GM21529 (cell line): Measurements from ENCODE around the gene CETP.
"Not testable (repeated sequence)": the region's sequence is repeated elsewhere in the genome, so short reads cannot be mapped to it uniquely, and the experiment has no call there.

Experiments used
- ATAC-seq: cut with Tn5 transposase; IDR thresholded peaks from one replicate; pipeline ENCODE4 v1.9.1; 2021; ENCODE audit not compliant: unreplicated experiment

The CETP gene

DNA sequence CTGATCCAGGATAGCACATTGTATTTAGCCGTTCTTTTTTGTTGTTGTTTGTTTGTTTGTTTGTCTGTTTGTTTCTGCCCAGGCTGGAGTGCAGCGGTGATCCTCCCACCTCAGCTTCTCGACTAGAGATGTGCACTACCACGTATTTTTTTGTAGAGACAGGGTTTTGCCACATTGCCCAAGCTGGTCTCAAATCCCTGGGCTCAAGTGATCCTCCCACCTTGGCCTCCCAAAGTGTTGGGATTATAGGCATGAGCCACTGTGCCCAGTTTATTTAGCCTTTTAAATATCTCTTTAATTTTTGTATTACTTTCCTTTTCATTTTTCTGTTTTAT, 18.4 kb downstream of the CETP start:
- no peak for ATAC-seq

DNA sequence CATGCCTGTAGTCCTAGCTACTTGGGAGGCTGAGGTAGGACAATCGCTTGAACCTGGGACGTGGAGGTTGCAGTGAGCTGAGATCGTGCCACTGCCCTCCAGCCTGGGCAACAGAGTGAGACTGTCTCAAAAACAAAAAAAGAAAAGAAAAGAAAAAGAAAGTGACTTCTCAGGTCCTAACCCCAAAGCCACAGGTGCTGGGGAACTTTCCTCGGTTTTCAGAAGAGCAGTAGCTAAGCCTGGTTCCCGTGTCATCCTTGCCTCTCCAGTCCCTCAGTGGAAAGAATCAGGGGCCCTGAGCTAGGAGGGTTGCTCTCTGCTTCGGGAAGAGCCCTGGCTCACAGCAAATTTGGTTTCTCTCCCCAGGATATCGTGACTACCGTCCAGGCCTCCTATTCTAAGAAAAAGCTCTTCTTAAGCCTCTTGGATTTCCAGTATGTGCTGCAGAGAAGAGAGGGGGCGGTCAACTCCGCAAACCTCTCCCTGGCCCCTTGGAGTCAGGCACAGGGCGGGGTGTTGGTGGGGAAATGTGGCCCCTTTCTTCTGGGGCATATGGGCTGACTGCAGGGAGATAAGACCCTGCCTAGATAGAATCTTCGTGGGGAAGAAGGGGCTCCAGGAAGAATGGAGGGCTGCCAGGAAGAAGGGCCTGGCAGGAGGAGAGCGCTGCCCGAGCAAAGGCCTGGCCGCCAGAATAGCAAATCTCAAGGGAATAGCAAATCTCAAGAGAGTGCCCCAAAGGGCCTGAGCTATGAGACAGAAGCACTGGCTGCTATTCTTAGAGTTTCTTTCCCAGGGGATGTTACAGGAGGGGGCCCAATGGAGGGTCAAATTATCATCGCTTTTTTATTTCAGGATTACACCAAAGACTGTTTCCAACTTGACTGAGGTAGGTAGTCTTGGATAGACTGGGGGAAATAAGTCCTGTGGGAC, 19.3 kb downstream of the CETP start:
- ATAC-seq: peak; percentile 47

DNA sequence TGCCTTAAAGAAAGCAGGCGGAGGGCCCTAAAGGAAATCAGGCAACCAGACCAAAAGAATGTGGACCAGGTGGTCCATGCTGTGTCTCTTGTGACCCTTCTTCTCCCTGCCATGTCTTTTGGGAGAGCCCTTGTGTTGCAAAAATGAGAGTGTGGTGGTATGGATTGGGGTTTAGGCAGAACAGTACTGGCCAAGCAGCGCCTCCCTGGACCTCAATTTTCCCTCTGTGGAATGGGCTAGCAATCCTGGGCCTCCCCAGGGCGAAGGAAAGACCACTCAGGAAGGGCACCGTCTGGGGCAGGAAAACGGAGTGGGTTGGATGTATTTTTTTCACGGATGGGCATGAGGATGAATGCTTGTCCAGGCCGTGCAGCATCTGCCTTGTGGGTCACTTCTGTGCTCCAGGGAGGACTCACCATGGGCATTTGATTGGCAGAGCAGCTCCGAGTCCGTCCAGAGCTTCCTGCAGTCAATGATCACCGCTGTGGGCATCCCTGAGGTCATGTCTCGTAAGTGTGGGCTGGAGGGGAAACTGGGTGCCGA, 20.1 kb downstream of the CETP start:
- ATAC-seq: no peak

DNA sequence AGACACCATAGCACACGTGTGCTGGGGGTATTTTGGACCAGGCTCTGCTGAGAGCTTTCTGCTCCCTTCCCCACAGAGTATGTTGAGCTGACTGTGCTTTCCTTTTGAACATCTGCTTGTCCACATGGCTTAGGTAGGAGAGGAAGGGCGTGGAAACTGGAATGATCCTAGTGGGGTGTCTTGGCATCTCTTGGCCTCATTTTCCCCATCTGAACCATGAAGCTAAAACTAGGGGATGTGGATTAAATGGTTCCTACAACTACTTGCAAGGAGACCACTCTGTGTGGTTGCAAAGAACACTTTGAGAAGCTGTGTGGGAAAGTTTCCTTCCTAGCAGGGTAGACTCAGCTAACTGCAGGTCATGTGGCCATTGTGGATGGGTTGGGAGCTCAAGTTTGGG, 20.9 kb downstream of the CETP start:
- no peak for ATAC-seq

DNA sequence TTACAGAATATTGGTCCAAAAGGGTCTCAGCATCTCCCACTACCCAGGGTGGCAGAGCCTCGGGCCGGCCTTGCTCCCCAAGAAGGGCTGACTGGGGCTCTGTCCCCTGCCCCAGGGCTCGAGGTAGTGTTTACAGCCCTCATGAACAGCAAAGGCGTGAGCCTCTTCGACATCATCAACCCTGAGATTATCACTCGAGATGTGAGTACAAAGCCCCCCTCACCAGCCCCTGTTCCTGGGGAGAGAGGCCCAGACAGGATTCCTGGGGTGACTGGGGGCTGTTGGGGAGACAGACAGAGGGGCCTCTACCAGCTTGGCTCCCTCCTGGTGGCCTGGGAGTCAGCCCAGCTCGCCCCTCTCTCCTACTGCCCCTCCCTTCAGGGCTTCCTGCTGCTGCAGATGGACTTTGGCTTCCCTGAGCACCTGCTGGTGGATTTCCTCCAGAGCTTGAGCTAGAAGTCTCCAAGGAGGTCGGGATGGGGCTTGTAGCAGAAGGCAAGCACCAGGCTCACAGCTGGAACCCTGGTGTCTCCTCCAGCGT, 21.5 kb downstream of the CETP start:
- no peak for ATAC-seq

DNA sequence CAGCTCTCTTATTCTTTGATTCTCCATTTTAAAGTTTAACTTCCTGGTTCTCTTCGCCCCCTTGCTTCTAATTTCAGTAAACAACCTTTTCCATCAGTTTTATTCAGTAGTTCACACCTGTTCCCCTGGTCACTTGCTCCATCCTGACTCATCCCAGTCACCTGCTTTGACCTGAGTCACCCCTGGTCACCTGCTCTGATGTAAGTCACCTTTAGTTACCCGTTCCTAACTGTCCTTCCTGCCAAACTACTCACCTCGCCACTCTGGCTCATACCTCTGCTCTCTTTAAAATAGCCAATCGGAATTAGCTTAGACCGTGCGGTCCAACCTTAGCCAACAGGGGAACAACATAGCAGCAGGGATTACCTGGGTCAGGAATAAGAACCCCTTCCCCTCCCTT, 22.9 kb downstream of the CETP start:
- no peak for ATAC-seq

DNA sequence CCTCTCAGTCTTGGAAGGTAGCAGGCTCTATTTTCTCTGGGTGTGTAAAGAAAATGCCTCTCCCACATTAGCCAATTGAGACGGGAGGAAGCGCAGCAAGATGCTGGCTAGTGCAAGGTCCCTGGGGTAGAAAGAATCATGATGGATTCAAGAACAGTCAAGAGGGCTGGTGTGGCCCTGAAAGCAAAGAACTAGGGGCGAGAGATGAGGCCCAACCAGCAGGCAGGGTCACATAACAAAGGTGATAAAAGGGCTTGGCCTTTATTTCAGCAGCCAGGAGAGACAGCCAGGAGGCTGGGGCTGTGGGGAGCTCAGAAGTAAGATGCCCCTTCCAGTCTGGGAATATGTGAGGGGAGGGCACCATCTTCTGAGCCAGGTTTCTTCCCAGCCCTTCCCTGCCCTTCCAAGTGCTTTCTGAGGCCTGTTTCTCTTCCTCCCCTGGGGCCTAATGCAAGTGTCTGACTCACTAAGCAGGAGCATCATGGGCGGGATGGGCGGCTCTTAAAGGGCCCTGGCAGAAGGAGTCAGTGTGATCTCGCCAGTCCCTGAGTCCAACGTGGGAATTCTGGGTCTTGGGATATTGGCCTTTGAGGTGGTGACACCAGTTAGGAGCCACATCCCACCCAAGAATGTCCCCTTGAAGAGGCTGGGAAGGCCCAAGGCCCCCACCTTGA, 23.7 kb downstream of the CETP start:
- ATAC-seq: no peak

DNA sequence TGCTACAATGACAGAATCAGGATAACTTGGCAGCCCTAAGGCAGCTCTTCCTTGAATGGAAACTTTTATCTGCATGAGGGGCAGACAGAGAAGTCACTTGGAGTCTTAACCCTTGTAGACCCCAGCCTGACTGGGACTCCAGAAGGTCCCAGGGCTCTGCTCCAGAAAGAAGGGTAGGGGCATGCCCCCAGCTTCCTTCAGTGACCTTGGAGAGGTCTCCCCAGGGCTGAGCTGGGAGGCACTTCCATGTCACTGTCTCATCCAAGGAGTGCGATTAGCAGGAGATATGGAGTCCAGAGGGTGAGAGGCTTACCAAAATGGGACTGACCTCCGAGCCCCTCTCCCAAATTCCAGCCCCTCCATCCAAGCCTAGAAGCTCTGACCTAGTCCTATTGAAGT, 24.2 kb downstream of the CETP start:
- ATAC-seq: no peak

DNA sequence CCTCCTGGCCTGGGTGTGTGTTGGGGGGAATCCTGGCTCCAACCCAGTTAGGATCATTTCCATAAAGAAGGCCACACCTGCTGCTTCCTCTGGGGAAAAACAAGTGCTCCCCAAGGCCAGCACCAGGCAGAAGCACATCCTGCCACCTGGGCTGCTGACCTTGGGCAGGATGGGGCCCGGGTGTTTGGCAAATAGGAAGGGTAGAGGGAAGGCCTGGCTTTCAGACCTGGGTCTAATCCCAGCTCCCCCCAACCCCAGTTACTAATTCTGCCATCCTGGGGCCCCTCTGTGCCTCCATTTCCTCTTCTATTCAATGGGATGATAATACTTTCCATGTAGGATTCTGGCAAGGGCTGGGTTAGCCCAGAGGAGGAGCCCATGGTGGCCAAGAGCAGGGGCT, 24.6 kb downstream of the CETP start:
- ATAC-seq: no peak

DNA sequence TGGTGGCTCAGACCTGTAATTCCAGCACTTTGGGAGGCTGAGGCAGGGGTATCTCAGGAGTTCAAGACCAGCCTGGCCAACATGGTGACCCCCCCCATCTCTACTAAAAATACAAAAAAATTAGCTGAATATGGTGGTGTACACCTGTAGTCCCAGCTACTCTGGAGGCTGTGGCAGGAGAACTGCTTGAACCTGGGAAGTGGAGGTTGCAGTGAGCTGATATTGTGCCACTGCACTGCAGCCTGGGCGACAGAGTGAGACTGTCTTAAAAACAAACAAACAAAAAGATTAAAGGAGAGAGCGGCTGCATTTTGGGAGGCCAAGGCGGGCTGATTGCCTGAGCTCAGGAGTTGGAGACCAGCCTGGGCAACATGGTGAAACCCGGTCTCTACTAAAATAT, 25.2 kb downstream of the CETP start:
- ATAC-seq: not testable (repeated sequence)

DNA sequence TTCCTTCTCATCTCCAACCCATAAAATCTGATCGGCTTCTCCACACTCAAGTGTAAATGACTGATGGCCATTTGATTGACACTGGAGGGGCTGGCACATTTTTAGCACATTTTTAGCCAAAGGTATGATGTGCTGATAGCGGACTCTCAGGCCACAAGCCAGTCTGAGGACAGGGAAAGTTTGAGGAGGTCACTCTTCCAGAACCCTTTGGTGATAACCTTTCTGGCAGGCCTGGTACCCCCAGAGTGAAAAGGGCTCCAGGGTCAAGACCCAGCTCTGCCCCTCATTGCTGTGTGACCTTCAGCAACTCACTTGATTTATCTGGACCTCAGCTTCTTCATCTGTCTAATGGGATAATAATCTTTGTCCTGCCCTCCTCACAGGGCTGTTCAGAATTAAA, 25.9 kb downstream of the CETP start:
- no peak for ATAC-seq

DNA sequence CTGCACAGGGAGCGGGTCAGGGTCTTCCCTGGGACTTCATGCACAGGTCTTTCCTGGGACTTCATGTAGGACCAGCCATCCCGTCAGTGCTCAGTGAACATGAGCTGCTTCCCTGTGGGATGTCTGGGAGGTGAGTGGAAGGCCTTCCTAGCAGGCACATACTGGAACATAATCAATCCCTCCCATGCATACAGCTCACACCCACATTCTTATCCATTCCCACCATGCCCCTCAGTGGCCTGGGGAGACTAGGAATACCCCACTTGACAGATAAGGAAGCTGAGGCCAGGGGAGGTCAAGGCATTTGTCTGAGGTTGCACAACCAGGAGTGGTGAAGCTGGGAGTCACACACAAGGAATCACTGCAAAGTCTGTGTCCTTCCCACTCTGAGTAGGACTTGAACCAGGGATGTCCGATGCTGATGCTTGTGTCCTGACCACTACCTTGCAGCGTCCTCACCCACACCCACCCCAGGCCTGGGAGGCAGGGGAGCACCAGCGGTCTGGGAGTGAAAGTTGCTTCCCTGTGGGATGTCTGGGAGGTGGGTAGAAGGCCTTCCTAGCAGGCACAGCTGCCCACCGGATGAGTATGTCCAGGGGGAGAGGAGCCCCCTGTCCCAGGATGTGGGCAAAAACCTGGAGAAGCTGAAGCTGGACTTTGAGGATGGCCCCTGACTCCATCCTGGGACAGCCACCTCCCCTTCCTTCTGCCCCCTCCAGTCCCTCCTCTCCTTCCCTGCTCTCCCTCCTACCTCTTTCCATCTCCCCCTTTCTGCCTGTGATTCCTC, 26.6 kb downstream of the CETP start:
- ATAC-seq: no peak

DNA sequence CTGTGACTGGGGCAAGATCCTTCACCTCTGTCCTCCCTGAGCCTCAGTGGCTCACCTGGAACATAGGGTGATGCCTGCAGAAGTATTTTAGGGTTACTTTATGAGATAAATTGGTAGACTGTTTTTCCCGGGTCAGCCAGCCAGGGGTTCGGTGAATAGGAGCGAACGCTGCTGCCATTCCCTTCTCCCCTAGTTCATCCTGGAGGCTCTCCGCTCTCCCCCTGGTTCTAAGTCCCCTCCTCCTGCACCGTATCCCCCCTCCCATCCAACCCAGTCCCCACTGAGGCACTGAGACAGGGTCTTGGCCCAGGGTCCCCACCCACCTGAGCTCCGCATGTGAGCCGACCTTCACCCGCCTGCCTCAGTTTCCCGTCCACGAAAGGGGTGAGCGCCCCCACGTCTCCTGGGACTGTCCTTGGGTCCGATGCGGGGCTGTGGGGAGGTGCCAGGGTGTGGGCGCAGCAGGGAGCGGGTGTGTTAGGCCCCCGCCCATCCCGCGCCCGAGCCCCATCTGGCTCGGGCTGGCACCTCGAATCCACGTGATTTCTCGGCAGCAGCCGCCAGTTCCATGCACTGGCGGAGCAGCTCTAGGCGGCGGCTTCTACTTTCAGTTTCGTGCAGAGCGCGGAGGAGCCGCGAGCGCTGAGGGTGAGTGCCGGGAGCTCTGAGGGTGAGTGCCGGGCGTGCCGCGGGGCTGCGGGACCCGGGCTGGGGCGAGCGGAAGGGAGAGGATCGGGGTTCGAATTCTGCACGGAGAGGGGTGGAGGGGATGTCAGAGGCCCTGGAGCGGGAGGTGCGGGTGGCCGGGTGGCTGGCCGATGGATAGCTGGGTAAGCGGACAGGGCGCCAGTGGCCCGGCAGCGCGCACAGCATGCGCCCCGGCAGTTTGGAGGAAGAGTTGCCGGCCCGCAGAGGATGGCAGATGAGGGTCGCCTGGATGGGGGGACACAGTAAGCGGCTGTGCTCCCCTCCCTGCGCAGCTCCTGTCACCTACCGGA, 27.5 kb downstream of the CETP start, which contains the start of gene NLRC5:
TSS of gene NLRC5 (plus strand) at position 610 of the 998 bp plus-strand sequence. CDS start 31,156 bp downstream, outside the sequence.
- peak; percentile 69 for ATAC-seq

DNA sequence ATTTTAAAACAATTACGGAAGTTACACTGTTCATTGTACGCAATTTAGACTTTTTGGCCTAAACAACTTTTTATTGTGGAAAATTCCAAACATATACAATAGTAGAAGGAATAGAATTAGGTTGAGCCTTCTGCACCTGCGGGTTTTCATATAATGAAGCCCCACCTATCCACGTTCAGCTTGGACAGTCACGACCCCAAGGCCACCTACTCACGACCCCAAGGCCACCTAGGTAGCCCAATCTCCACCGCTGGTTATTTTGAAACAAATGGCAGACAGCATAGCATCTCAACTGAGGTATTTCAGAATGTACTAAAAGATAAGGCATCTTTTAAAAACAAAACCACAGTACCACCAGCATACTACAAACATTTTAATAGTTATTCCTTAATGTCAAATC, 28.2 kb downstream of the CETP start:
- ATAC-seq: no peak

DNA sequence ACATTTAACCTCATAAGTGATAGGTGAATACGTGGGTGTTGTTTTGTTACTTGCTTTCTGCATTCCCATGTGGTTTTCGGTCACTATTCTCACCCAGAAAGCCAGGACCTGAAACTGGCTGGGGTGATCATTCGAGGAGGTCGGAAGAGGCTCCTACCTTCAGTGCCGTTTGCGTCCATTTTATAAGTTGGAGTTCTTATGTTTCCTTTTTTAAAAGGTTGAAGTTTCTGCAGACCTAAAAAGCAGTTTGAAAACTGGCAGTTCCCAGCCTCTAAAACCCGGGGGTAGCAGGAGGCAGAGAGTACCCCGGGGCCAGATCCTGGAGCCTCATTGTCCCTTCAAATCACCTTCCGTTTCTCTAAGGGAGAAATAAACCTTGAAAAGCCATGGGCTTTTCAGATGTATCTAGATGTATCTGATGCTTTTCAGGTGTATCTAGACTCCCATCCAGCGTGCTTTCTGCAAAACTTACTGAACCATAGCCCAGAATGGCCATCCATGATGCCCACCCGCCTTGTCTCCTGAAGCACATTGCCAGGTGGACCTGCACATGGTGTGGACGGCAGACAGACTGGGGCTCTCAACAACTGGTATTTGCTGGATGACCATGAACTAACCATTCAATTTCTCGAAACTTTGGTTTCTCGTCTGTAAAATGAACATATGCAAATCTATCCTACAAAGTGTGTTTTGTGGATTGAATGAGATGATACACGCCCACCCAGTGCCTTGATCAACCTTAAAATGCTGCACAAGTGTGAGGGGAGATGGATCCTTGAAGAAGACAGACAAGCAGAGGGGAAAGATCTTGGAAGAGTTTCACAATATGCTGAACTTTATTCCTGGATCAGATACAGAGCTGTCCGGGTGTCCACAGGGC, 28.9 kb downstream of the CETP start:
- no peak for ATAC-seq

DNA sequence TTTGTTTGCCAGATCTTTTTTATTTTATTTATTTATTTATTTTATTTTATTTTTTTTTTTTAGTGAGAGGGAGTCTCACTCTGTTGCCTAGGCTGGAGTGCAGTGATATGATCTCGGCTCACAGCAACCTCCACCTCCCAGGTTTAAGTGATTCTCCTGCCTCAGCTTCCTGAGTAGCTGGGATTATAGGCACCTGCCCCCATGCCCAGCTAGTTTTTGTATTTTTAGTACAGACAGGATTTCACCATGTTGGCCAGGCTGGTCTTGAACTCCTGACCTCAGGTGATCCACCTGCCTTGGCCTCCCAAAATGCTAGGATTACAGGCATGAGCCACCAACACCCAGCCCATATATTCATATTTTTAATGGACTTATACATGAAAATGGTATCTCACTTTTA, 30.7 kb downstream of the CETP start:
- not testable (repeated sequence) for ATAC-seq

DNA sequence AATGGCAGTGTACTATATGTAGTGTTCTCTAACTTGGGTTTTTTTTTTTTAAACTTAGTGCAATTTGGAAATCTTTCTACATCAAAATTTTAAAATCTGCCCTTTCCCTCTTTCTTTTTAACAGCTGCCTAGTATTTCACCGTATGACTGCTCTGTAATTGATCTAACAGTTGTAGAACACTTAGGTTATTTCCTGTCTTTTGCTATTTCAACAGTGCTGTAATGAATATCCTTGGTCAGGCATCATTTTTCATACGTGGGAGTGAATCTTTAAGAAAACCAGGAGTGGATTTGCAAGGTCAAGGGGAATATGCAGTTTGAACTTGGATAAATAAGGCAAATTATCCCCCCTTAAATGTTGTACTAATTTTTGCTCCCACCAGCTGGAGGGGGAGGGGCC, 31.5 kb downstream of the CETP start:
- ATAC-seq: no peak

DNA sequence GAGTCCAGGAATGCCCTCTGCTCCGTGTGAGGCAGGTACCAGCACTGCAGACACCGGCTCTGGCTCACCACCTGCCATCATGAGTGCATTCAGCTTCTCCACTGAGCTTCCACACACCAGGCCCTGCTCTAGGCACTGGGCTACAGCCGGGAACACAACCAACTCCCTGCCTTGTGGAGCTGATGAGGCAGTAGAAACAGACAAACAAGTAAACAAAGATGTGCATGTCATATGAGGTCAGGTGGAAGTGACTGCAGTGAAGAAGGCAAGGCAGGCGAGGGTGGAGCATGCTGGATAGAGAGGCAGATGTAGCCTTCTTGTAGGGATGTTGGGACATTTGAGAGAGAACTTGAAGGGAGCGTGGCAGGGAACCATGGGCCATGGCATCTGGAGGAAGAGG, 32.6 kb downstream of the CETP start:
- no peak for ATAC-seq
